ENCODE data around the gene DAGLA. TPM values are rescaled to one million over a fixed set of nuclear protein-coding genes. Genes with fewer than 3 reads are reported as not detected.

The DAGLA gene
- total RNA-seq, 1 experiment from 2014 or later = 9.5 TPM

GRCh38 chr11:61749591-61750217 lies 69.5 kb downstream of the DAGLA start:
- no peaks in the 10 kb centered on the region for H3K27me3 Mint-ChIP-seq (ENCODE audit: insufficient read depth, unreplicated experiment)
- H3K36me3 Mint-ChIP-seq (ENCODE audit: insufficient read depth, unreplicated experiment) = peaks cover 17% of the 10 kb centered on the region
- Histone ChIP-seq H3K36me3 (ENCODE audit: control insufficient read depth, insufficient read depth, low read length) (no peaks in the 10 kb centered on the region), H3K4me3 (ENCODE audit: low read depth, low read length) (no peak overlapping the region), H3K4me1 (peaks cover 36% of the 10 kb centered on the region), H3K27me3 (replicated peaks; ENCODE audit: control insufficient read depth, insufficient read depth, low read length) (no peaks in the 10 kb centered on the region), H3K9me3 (no peaks in the 10 kb centered on the region)
- ChIA-PET CTCF (interaction anchor here (1.4 to 4.6 kb wide), 4 partner anchors 17 to 43 kb away, joined by 4 to 78 read pairs (median 16); partner anchors contain the start of genes FEN1 and TMEM258), POLR2A (interaction anchor here (0.6 kb wide), 1 partner anchor 43 kb away, joined by 3 read pairs; no protein-coding TSS in a partner anchor)
- intact Hi-C loops (cut with micrococcal nuclease; ENCODE audit: unreplicated experiment) = no loop called here
- H3K4me1 Mint-ChIP-seq (ENCODE audit: low read depth, unreplicated experiment) = peaks cover 21% of the 10 kb centered on the region
- no peak for DNase-seq
- no peak overlapping the region for H3K4me3 Mint-ChIP-seq (ENCODE audit: unreplicated experiment)
- peak overlapping the region; percentile 73 for H3K27ac Mint-ChIP-seq (ENCODE audit: unreplicated experiment)
- no peaks in the 10 kb centered on the region for H3K9me3 Mint-ChIP-seq (ENCODE audit: unreplicated experiment)
- no TSS peak for BruUV-seq (replicated peaks)
- TF ChIP-seq CTCF (IDR thresholded peaks at IDR 0.05; ENCODE audit: insufficient read depth in 1 of 2, low read depth in 1 of 2, low read length in 1 of 2, severe bottlenecking in 1 of 2, unreplicated experiment in 1 of 2) = no peak

GRCh38 chr11:61750631-61751273 lies 70.6 kb downstream of the DAGLA start:
- no peak for TF ChIP-seq CTCF (IDR thresholded peaks at IDR 0.05; ENCODE audit: insufficient read depth in 1 of 2, low read depth in 1 of 2, low read length in 1 of 2, severe bottlenecking in 1 of 2, unreplicated experiment in 1 of 2)
- no TSS peak for BruUV-seq (replicated peaks)
- Mint-ChIP-seq H3K36me3 (ENCODE audit: insufficient read depth, unreplicated experiment) (peaks cover 18% of the 10 kb centered on the region), H3K9me3 (ENCODE audit: unreplicated experiment) (no peaks in the 10 kb centered on the region), H3K4me1 (ENCODE audit: low read depth, unreplicated experiment) (peaks cover 26% of the 10 kb centered on the region), H3K27ac (ENCODE audit: unreplicated experiment) (no peak overlapping the region), H3K4me3 (ENCODE audit: unreplicated experiment) (peak overlapping the region; percentile 96), H3K27me3 (ENCODE audit: insufficient read depth, unreplicated experiment) (no peaks in the 10 kb centered on the region)
- intact Hi-C loops (cut with micrococcal nuclease; ENCODE audit: unreplicated experiment) = no loop called here
- POLR2A ChIA-PET = no interaction called here
- Histone ChIP-seq H3K4me3 (ENCODE audit: low read depth, low read length) (no peak overlapping the region), H3K27me3 (replicated peaks; ENCODE audit: control insufficient read depth, insufficient read depth, low read length) (no peaks in the 10 kb centered on the region), H3K4me1 (peaks cover 46% of the 10 kb centered on the region), H3K36me3 (ENCODE audit: control insufficient read depth, insufficient read depth, low read length) (no peaks in the 10 kb centered on the region), H3K9me3 (no peaks in the 10 kb centered on the region)
- CTCF ChIA-PET = interaction anchor here (1.0 to 2.1 kb wide), 5 partner anchors 17 to 42 kb away, joined by 3 to 7 read pairs (median 3); partner anchors contain the start of genes FEN1 and TMEM258
- DNase-seq = no peak

GRCh38 chr11:61751384-61751783 lies 71.2 kb downstream of the DAGLA start:
- Mint-ChIP-seq H3K27ac (ENCODE audit: unreplicated experiment) (no peak overlapping the region), H3K4me3 (ENCODE audit: unreplicated experiment) (peak overlapping the region; percentile 96), H3K36me3 (ENCODE audit: insufficient read depth, unreplicated experiment) (peaks cover 18% of the 10 kb centered on the region), H3K4me1 (ENCODE audit: low read depth, unreplicated experiment) (peaks cover 33% of the 10 kb centered on the region), H3K9me3 (ENCODE audit: unreplicated experiment) (no peaks in the 10 kb centered on the region), H3K27me3 (ENCODE audit: insufficient read depth, unreplicated experiment) (no peaks in the 10 kb centered on the region)
- intact Hi-C loops (cut with micrococcal nuclease; ENCODE audit: unreplicated experiment) = no loop called here
- ChIA-PET CTCF (interaction anchor here (0.5 to 1.4 kb wide), 6 partner anchors 15 to 592 kb away, joined by 3 to 9 read pairs (median 3); partner anchors contain the start of genes FEN1 and TMEM258), POLR2A (no interaction called here)
- no peak for DNase-seq
- no peak for TF ChIP-seq CTCF (IDR thresholded peaks at IDR 0.05; ENCODE audit: insufficient read depth in 1 of 2, low read depth in 1 of 2, low read length in 1 of 2, severe bottlenecking in 1 of 2, unreplicated experiment in 1 of 2)
- Histone ChIP-seq H3K4me3 (ENCODE audit: low read depth, low read length) (no peak overlapping the region), H3K9me3 (no peaks in the 10 kb centered on the region), H3K27me3 (replicated peaks; ENCODE audit: control insufficient read depth, insufficient read depth, low read length) (no peaks in the 10 kb centered on the region), H3K36me3 (ENCODE audit: control insufficient read depth, insufficient read depth, low read length) (no peaks in the 10 kb centered on the region), H3K4me1 (peaks cover 53% of the 10 kb centered on the region)
- no TSS peak for BruUV-seq (replicated peaks)
